Stromal cell of bone marrow (primary cell): ENCODE measurements around the gene DTX4.
A peak's percentile ranks its signal among the peaks of the same experiment; 100 is the strongest.

ENCODE experiments used
- DNase-seq: peaks from one replicate; pipeline ENCODE4 v3.0.0-alpha.2; 2012; ENCODE audit warnings: low read depth

The DTX4 gene

GRCh38 chr11:59192446-59193020 lies 20.6 kb downstream of the DTX4 start:
- DNase-seq: no peak

GRCh38 chr11:59193587-59194130 lies 21.7 kb downstream of the DTX4 start:
- no peak for DNase-seq

DNA sequence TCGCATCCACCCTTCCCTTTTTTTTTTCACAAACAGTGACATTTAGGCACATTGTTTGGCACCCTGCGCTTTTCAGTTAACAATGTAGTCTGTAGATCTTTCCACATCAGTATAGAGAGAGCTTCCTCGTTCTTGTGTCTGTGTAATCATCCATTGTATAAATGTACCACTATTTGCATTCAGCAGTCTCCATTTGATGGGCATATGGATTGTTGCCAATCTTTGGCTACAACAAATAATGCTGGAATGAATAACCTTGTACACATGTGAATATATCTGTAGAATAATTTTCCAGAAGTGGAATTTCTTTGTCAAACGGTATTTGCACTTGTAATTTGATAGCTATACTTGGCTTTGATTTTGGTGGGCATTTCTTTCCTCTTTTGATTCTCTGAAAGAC lies 23.7 kb downstream of the DTX4 start:
- no peak for DNase-seq

GRCh38 chr11:59196777-59197176 lies 24.8 kb downstream of the DTX4 start:
- DNase-seq: no peak

GRCh38 chr11:59197991-59198390 lies 26.1 kb downstream of the DTX4 start:
- DNase-seq: peak; percentile 74

- DNase-seq: no peak
Observed at GRCh38 chr11:59198726-59199125, 26.8 kb downstream of the DTX4 start.

DNA sequence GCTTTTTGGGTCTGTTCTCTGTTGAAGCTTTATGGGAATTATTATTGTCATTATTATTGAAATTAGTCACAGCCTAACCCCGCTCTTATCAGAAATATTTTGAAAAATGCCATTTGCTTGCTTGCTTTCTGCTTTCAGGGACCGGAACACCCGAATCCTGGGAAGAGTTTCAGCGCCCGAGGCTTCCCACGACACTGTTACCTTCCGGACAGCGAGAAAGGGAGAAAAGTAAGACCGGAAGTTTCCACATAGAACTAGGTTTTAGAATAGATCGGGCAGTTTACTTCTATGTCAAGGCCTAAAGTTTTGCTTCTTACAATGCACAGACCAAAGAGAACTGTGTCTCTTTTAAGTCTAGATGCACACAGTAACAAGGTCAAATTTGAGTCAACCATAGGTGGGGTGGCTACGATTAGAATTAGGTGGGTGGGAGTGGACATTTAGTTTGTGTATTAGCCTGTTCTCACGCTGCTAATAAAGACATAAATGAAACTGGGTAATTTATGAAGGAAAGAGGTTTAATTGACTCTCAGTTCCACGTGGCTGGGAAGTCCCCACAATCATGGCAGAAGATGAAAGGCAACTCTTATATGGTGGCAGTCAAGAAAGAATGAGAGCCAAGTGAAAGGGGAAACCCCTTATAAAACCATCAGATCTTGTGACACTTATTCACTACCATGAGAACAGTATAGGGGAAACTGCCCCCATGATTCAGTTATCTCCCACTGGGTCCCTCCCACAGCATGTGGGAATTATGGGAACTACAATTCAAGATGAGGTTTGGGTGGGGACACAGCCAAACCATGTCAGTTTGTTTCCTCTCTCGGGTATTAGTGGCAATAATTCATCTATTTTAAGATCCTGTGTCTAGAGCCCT lies 27.9 kb downstream of the DTX4 start:
- no peak for DNase-seq

GRCh38 chr11:59200423-59200746 lies 28.5 kb downstream of the DTX4 start:
- no peak for DNase-seq

DNA sequence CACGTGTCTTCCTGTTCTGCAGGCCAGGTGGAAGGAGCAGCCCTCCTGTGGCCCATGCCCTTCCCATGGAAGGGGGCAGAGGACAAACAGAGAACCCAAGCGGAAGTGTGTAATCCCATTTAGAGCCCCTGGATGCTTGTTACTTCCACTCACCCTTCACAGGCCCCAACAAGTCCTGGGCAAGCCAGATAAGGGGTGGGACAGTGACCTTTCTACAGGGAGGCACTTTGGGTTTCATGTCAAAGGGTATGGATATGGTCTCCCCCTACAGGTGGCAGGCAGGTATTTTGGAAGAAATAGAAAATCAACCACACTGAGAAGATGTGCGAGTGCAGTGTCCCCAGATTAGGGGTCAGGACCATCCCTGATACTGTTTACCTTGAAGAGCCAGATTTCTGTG lies 29.4 kb downstream of the DTX4 start:
- no peak for DNase-seq

GRCh38 chr11:59204746-59205145 lies 32.8 kb downstream of the DTX4 start:
- DNase-seq: no peak

DNA sequence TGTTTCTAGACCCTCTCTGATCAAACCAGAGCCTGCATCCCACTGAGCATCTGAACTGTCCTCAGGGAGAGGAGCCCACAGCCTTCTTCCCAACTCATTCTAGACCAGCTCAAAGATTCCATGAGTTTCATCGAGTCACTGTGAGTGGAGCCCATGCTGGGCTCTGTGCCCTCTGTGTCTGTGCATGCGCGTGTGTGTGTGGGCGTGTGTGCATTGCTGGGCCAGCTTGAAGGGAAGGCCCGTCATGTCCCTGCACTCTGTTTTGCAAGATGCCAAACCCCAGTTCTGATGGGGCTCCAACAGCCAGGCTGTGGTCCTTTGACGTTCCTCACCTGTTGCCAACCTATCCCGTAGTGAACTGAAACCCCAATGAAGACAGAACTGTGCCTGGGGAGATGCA lies 33.7 kb downstream of the DTX4 start:
- DNase-seq: no peak

DNA sequence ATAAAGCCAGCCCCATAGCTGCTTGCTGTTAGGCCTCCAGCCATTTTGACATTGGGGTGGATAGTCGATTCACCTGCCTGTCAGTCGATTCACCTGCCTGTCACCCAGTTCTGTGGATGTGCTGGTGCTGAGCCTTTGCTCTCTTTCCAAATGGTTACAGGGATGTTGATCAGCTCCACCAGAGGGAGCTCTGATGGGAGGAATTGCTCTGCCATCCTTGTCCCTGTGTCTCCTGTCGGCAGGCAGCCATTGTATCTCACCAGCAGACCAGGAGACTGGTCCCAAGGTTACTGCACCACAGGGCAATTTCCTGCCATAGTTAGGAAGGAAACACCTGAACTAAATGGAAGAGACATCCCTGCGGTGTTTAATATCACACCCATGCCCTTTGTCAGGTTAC lies 34.7 kb downstream of the DTX4 start:
- DNase-seq: no peak

- no peak for DNase-seq
Observed at GRCh38 chr11:59207988-59208451, 36.1 kb downstream of the DTX4 start.

- no peak for DNase-seq
Observed at GRCh38 chr11:59208956-59209355, 37.0 kb downstream of the DTX4 start.

GRCh38 chr11:59212222-59212621 lies 40.3 kb downstream of the DTX4 start:
- DNase-seq: no peak

GRCh38 chr11:59212744-59213631 lies 41.1 kb downstream of the DTX4 start, which contains the start of gene MPEG1:
Gene MPEG1, minus strand, starts transcription at chr11:59212927. Its CDS starts 62 bp downstream, at chr11:59212865.
- DNase-seq: no peak

GRCh38 chr11:59214141-59214893 lies 42.4 kb downstream of the DTX4 start:
- DNase-seq: no peak

DNA sequence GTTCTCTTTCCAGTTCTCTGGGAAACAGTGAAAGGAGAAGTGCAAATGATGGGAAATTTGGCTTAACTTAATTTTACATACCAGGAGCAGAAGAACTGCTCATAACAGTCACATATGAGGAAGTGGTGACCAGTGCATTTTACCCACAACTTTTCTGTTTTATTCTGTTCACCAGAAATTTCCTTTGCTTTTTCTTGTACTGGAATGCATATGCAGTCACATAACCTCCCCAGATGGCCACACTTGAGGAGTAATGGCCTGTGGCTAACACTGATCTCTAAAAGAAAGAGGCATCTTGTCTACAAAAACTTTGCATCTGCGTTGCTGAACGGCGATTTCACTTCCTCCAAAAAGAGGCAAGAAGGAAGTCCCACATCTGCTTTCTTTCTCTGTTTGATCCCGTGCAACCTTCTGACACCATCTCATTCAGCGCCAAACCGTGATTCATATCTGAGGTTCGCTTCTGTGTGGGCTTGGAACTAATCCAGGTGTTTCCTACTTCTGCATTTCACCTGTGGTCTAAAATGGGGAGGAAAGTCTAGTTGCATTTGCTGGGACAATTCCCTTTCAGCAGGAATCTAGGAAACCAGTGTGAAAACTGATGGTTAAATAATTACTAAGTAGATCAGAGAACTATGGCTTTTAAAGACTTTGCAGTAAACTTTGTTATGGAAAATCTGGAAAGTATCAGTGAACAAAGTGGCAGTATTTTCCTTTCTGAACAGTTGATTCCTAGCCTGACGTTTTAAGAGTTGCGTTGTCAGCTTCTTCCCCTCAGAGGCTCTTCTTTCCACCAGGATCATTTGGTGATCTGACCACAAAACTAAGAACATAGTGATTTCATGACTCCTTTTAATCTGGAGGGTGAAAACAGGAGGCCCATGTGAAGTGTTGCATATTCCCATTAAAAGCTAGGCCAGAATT lies 45.0 kb downstream of the DTX4 start:
- no peak for DNase-seq

- DNase-seq: no peak
Observed at GRCh38 chr11:59218319-59218718, 46.4 kb downstream of the DTX4 start.

DNA sequence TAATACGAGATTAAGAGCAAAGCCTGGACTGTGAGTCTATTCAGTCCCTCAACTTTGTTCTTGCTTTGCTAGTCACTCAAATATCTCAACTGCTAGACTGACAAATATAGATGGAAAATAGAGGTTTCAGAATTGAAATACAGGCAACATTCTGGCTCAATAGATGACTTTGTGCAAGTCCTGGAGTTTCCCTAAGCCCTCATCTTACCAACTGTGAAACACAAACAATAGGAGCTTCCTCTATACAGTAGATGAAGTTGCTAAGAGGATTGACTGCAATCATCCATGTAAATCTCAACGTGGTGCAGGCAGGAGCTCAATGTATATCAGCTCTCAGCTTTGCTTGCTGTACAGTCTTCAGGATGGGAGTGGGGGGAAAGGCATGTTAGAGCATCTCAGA lies 47.0 kb downstream of the DTX4 start:
- no peak for DNase-seq

DNA sequence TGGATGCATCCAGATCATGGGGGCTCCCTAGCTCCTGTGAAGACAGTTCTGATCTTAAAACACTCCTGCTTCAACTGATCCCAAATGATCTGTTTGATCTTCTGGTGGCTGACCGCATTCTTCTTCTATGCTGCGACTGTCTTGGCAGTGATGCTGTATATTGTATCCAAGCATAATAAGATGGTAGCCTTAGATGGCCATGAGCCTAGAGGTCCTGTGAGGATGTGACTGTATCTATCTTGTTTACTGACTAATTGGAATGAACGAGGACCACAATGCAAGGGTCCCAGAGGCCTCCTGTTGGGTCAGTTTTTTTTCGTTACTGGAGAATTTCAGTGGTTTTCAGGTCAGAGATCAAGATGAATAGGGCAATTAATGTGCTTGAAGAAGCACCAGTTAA lies 47.9 kb downstream of the DTX4 start:
- no peak for DNase-seq
